Inflammatory macrophage (primary cell): ENCODE data around the gene ROPN1B.
"Not testable (repeated sequence)": the region's sequence is repeated elsewhere in the genome, so short reads cannot be mapped to it uniquely, and the experiment has no call there.

Experiments
- DNase-seq, 2 donors: peaks; one replicate each; pipeline ENCODE4 v3.0.0-alpha.2; 2020 to 2022

ROPN1B gene

DNA sequence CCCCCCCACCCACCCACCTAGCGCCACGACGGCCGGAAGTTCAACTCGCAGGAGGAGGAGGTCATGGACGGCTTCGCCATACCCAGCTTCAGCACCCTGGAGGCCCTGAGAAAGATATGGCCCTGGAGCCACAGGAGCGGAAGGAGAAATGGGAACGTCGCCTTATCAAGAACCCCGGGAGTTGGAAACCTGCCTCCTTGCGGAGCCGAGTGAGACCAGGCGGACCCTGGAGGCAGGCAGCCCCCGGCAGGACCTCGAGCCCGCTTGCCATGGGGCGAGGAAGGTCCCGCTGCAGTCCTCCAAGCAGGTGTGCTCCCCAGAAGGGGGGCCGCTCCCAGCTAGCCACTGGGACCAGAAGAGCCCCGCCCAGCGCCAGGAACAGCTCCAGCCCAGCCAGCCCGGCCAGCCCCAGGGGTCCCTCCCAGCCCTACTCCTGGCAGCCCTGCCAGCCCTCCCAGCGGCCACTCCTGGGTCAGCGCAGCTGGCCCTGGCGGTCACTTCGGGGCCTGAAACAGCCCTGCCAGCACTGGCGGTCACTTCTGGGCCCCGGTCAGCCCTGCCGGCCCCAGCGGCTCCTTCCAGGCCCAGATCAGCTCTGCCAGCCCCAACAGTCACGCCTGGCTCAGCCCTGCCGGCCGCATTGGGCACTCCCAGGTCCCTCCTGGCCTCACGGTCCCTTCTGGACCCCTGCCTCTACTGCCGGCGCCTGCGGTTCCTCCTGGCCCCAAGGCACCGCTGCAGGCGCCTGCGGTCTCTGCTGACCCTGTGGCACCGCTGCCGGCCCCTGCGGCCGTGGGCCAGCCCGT lies 10.3 kb upstream of the ROPN1B start:
- no peak for DNase-seq

- DNase-seq, result no peak
Measured at GRCh38 chr3:125959317-125960065, 9.5 kb upstream of the ROPN1B start.

GRCh38 chr3:125960066-125960424 lies 8.9 kb upstream of the ROPN1B start:
- no peak for DNase-seq

DNA sequence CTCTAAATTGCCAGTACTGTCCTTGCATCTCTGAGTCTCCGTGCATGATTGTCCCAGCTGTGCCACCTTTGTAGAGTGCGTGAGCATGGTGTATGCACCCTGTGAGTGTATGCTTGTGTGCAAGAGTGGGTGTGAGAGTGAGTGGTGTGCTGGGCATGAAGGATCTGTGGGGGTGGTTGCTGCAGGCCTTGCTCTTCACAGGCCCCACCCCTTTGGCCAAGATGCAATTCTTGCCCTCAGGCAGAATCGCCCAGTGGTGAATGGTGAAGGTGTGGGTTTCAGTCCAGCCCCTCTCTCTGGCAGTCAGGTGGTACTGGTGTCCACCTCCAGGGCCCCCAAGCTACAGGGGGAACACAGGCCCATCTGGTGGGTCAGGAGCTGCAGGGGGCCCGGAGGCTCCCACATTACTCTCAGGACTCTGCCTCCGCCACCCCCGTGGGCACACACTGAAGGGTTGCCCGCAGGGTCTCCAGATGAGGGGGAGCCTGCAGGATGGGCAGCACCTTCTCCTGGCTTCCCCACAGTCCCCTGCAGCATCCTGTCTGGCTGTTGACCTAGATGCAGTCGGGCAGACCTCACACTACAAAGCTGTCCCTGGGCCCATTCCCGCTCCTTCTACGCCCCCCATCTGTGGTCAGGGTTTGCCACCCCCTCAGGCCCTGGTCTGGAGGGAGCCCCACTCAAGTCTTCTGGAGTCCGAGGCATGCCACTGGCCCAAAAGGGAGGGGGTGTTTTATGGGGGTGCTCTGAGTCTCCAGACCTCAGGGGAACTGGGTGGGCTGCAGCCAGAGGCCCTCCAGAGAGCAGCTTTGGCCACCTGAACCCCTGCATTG lies 8.3 kb upstream of the ROPN1B start:
- no peak for DNase-seq

DNA sequence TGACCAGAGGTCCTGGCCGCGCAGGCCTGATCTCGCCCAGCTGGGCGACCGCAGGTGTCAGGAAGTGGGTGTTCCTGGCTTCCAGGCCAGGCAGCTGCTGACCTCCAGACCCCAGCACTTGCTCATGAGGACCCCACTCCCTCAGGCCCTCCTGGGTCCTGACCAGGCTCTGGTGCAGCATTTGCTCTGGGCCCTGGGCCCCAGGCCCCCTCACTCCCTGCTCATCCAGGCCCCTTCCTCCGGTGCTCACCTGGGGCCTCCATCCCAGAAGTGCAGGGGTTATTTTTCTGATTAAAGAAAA lies 7.7 kb upstream of the ROPN1B start:
- no peak for DNase-seq

DNA sequence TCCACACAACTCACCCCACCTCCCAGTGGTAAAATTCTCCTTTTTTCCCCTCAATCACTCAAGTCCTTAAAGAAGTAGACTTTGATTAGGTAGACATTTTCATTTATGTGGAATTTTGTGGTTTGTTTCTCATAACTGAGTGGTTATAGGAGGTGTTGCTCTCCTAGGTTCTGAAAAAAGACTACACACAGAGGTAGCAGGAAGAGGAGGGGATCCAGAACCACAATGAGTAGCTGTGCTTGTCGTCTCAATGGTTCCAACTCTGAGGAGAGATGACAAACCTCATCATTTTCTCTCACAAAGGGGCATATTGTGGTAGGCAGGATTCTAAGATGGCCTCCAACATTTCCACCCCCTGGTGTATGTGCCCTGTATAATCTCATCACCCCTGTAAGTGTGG lies 5.1 kb upstream of the ROPN1B start:
- DNase-seq, result not testable (repeated sequence)

DNA sequence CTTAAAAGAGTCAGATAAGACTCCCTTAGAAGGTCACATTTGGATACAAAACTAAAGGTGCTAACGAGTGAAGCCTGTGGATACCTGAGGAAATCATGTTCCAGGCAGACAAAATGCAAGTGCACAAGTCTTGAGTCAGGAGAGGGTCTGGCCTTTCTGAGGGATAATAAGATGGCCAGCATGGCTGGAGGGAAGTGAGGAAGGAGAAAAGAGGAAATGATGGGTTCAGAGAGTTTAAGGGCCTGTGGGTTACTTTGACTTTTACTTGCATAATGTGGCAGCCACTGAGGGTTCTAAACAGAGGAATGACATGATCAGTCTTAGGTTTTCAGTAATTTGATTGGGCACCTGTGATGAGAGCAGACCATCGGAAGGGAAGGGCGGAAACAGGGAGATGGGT lies 3.5 kb upstream of the ROPN1B start:
- no peak for DNase-seq

GRCh38 chr3:125967156-125967555 lies 1.8 kb upstream of the ROPN1B start:
- DNase-seq, result no peak

DNA sequence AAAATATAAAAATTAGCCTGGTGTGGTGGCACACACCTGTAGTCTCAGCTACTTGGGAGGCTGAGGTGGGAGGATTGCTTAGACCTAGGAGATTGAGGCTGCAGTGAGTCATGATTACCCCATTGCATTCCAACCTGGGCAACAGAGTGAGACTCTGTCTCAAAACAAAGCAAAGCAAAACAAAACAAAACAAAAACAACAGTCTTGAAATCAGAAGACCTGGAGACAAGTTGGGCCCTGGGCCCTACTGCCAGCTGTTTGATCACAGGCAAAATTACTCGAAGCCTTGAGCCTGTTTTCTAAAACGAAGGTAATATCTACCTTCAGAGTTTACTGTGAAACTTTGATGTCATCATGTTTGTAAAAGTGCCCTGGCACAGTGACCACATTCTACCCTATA lies 857 bp upstream of the ROPN1B start:
- DNase-seq, result not testable (repeated sequence)

GRCh38 chr3:125971997-125972944 lies 3.3 kb downstream of the ROPN1B start:
- DNase-seq, result peak; percentile 12 to 21

DNA sequence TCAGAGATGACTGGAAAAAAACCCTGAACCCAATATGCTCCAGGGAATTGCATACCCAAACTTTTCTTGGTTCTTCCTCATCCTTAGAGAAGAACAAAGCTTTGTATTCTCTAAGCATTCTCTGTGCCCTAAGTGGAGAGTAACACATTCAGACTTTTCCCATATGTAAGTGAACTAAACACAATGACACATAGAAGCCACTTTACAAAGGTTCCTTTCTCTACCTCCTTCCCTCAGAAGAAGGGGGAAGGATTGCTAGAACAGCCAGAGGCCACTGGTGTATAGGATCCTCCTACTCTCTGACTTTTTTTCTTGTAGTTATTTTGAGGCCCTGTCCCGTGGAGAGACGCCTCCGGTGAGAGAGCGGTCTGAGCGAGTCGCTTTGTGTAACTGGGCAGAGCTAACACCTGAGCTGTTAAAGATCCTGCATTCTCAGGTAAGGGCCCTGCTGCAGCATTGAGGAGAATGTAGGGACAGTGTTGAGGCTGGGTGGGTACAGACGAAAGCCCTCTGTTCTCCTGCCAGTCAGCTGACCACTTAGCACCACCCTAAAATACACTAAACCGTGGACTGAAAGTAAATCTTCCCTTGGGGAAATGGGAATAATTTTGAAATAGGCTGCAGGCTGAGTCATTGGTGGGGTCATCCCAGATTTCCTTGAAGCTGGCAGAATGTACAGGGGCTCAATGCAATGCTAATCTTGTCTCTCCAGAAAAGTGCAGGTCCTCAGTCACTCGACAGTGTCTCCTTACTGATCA lies 6.4 kb downstream of the ROPN1B start:
- DNase-seq, result not testable (repeated sequence)

DNA sequence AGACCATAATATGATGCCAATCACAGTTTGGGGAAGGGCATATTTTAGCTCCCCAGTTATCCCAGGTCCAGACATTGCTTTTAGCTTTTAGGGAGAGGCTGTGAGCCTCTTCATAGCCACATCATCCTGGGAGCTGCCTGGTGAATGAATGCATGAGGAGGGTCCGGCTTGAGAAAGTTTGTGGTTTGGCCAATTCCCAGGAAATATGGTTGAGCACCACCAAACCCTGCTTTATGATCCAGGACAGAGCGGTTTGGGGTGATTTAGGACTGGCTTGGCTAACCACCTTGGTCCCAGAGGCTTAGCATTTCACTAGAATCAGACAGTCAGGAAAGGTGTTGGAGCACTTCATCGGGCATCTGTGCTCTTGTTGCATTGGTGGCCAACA lies 7.0 kb downstream of the ROPN1B start:
- not testable (repeated sequence) for DNase-seq

DNA sequence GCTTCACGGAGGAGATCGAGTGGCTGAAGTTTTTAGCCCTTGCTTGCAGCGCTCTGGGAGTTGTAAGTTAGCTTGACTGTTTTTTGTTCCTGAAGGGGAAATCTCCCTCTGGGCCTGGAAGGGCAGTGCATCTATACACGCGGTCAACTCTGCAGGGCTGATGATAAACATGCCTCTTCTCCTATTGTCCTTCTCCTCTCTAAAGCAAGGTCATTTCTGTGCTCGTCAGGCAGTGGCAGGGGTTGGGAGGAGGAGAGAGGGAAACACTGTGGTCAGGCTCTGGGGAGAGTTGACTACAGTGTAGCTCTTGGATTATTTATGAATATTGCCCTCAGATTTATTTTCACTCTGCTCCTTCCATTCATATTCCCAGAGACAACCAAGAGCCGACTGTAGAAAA lies 8.1 kb downstream of the ROPN1B start:
- DNase-seq, result not testable (repeated sequence)

DNA sequence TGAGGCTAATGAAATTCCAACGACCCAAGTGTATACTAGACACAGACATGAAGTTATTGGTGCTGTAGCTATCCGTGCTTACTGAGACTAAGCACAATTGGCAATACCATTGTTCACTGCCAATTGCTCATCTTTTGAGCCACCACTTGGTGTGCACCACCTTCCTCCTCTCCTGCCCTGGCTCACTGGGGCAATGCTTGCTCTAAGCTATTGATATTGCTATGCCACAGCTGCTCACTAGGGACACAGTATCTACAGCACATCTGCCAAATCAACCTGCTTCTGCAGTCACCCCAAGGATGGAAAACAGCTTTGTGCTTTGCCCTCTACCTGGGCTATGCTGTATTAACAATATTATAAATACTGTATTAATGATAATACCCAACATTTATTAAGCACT lies 16.0 kb downstream of the ROPN1B start:
- not testable (repeated sequence) for DNase-seq

DNA sequence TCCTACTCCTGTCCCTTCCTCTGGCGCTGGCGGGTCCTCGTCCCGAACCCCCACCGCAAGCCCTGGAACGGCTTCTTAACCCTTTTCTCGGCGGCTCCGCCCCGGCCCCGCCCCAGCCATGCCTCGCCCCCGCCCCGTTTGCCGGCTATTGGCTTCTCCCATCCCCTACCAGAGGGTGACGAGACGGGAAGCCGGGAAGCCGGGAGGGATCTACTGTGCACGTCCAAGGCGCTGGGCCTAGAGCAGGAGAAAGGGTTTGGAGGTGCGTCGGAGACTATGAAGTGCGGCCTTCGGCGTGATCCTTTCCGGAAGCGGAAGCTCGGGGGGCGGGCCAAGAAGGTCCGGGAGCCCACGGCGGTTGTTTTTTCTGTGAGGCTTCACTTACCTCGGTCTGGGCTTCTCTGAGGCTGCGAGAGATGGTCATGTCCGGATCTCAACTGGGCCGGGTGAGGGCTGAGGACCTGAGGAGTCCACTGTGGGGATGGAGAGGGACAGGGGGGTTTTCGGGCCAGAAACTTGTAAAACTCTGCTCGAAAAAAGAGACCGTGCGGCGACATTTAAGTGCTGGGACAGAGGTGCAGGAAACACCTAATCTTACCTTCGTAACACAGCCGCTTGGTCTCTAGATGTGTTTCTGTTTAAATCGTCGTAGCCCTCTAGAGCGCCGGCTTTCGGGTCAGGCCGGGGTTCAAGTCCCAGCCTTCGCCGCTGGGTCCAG lies 21.4 kb downstream of the ROPN1B start:
- DNase-seq, result peak; percentile 66 to 71

DNA sequence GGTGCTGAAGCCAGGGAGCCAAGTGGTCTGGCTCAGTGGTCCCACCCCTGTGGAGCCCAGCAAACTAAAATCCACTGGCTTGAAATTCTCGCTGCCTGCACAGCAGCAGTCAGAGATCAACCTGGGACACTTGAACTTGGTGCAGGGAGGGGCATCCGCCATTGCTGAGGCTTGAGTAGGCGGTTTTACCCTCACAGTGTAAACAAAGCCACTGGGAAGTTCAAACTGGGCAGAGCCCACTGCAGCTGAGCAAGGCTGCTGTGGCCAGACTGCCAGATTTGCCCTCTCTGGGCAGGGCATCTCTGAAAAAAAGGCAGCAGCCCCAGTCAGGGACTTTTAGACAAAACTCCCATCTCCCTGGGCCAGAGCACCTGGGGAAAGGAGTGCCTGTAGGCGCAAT lies 27.8 kb downstream of the ROPN1B start:
- not testable (repeated sequence) for DNase-seq

GRCh38 chr3:126002189-126002588 lies 33.2 kb downstream of the ROPN1B start:
- DNase-seq, result no peak

DNA sequence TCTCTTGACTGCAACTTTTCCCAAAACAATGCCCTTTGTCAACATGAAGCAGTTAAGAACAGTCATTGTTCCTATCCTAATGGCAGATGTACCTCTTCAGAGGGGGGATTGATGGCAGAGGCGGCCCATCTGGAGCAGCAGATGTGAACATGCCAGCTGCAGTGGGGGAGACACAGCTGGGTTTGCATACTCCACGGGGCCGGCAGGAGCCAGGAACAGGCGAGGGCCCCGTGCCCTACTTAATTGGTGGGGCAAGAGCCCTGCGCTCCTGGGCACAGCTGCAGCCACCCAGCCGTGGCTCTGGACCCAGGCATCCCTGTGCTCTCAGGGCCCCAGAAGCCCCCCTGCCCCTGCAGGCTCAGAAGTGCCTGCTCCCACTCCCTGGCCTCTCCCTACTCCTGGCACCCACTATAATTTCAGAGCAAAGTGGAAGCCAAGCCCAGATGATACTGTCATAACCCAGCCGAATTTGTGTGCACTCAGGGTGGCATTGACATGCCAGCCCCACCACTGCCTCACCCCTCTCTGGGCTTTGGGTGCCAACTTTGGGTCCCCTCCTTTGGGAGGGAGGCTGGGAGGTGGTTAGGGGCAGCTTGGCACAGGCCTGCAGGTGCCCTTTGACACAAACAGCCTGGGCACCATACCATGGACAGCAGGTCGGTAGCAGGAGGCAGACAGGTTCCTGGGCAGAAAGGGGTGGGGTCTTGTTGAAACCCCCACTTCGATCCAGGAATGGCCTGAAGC lies 34.6 kb downstream of the ROPN1B start:
- DNase-seq, result no peak

- no peak for DNase-seq
Measured at GRCh38 chr3:126004217-126004616, 35.2 kb downstream of the ROPN1B start.

- no peak for DNase-seq
Measured at GRCh38 chr3:126004692-126005091, 35.7 kb downstream of the ROPN1B start.
